Dendritic cell treated with granulocyte-macrophage colony-stimulating factor and Interleukin-4, amounts not matched to agents 40 ng/mL and 50 ng/mL, for 4 days (primary cell): ENCODE data around the gene WDR93.
"Not testable (repeated sequence)": the region's sequence is repeated elsewhere in the genome, so short reads cannot be mapped to it uniquely, and the experiment has no call there.

Experiments used
- H3K27ac Mint-ChIP-seq: one replicate; pipeline ENCODE4 v1.8.0; 2022; ENCODE audit warnings: mild to moderate bottlenecking, mixed read lengths
- H3K27me3 Mint-ChIP-seq: one replicate; pipeline ENCODE4 v1.8.0; 2022; ENCODE audit warnings: mild to moderate bottlenecking, mixed read lengths
- H3K36me3 Mint-ChIP-seq: one replicate; pipeline ENCODE4 v1.8.0; 2022; ENCODE audit warnings: low read depth, mixed read lengths
- H3K4me1 Mint-ChIP-seq: one replicate; pipeline ENCODE4 v1.8.0; 2022; ENCODE audit warnings: low read depth, mixed read lengths
- H3K4me3 Mint-ChIP-seq: one replicate; pipeline ENCODE4 v1.8.0; 2022; ENCODE audit warnings: mild to moderate bottlenecking, moderate library complexity, mixed read lengths
- H3K9me3 Mint-ChIP-seq: one replicate; pipeline ENCODE4 v1.8.0; 2022; ENCODE audit warnings: mixed read lengths
- intact Hi-C: fragments of 100-400 bp; cut with micrococcal nuclease; formaldehyde crosslinking; loops from one replicate; pipeline ENCODE4 v1.15.0; 2022

Gene WDR93

DNA sequence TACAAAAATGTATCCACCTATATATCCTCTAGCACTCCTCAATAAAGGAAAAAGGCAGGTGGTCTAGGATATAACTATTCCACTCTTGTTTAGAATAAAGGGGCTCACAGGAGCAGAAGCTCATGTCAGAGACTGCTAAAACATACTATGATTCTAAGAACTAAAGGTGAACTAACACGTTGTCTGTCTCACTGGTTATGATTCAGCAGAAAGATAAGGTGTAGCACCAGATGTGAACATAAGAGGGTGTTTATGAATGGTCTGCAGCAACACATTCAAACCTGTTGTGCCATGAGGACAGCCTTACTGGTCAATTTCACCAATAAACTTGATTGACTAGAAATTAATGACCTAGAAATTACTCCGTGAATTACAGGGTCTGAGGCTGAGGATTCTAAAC, 4.6 kb upstream of the WDR93 start:
- H3K4me3 Mint-ChIP-seq: no peak overlapping the region
- H3K4me1 Mint-ChIP-seq: peaks cover 11% of the 10 kb centered on the region

DNA sequence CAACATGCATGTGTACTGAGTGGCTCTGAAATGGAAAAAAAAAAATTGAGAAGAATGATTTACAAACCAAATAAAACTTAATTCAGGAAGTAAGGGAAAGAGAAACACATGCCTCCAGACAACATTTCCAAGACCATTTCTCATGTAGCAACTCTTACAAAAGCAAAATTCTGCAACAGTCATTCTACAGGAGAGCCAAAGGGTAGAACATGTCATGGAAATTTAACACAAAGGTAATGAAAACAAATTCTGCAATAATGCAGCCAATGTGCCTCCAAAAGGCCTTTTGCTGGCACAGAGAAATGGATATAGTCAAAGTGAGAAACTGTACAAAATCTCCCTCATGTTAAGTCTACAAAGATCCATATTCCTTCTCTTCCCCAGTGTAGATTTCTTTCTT, 4.1 kb upstream of the WDR93 start:
- intact Hi-C loops: no loop called here
- H3K36me3 Mint-ChIP-seq: peaks cover 17% of the 10 kb centered on the region

More for the DNA sequence above, 4.6 kb upstream of the WDR93 start:
- Mint-ChIP-seq H3K9me3 (no peaks in the 10 kb centered on the region), H3K36me3 (peaks cover 17% of the 10 kb centered on the region), H3K27me3 (no peaks in the 10 kb centered on the region), H3K27ac (no peak overlapping the region)
- intact Hi-C loops: no loop called here

GRCh38 chr15:89689930-89690275, 708 bp upstream of the WDR93 start:
- H3K27ac Mint-ChIP-seq: peak overlapping the region; percentile 77
- peaks cover 14% of the 10 kb centered on the region for H3K4me1 Mint-ChIP-seq
- peak overlapping the region; percentile 86 for H3K4me3 Mint-ChIP-seq
- intact Hi-C loops, H3K27me3 Mint-ChIP-seq, H3K9me3 Mint-ChIP-seq: not testable (repeated sequence)
- H3K36me3 Mint-ChIP-seq: peaks cover 17% of the 10 kb centered on the region

More for the DNA sequence above, 4.1 kb upstream of the WDR93 start:
- no peak overlapping the region for H3K4me3 Mint-ChIP-seq
- H3K27ac Mint-ChIP-seq: no peak overlapping the region
- H3K9me3 Mint-ChIP-seq: no peaks in the 10 kb centered on the region
- H3K4me1 Mint-ChIP-seq: peaks cover 14% of the 10 kb centered on the region
- H3K27me3 Mint-ChIP-seq: no peaks in the 10 kb centered on the region

GRCh38 chr15:89693091-89693490, 2.5 kb downstream of the WDR93 start:
- H3K4me1 Mint-ChIP-seq: peaks cover 14% of the 10 kb centered on the region
- peaks cover 6% of the 10 kb centered on the region for H3K27me3 Mint-ChIP-seq
- H3K36me3 Mint-ChIP-seq: peaks cover 10% of the 10 kb centered on the region
- no peak overlapping the region for H3K27ac Mint-ChIP-seq
- no peak overlapping the region for H3K4me3 Mint-ChIP-seq
- intact Hi-C loops: no loop called here
- H3K9me3 Mint-ChIP-seq: no peaks in the 10 kb centered on the region

DNA sequence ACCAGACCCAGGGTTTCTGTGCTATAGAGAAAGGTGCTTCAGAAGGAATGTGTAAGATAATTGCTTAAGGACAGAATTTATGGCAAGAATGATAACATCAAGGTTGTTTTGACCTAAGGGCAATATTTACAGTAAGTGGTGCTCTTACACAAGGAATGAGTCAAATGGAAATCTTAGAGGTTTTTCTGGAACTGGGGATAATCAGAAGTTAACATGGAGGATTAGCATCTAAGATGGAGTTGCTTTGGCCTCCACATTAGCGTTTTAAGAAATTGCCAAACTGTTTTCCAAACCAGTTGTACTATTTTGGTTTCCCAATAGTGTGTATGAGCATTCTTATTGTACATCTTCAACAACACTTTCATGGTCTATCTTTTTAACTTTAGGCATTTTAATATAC, 3.1 kb downstream of the WDR93 start:
- Mint-ChIP-seq H3K36me3 (peaks cover 10% of the 10 kb centered on the region), H3K9me3 (no peaks in the 10 kb centered on the region), H3K4me3 (no peak overlapping the region), H3K4me1 (peaks cover 14% of the 10 kb centered on the region), H3K27me3 (peaks cover 6% of the 10 kb centered on the region), H3K27ac (no peak overlapping the region)
- intact Hi-C loops: no loop called here

DNA sequence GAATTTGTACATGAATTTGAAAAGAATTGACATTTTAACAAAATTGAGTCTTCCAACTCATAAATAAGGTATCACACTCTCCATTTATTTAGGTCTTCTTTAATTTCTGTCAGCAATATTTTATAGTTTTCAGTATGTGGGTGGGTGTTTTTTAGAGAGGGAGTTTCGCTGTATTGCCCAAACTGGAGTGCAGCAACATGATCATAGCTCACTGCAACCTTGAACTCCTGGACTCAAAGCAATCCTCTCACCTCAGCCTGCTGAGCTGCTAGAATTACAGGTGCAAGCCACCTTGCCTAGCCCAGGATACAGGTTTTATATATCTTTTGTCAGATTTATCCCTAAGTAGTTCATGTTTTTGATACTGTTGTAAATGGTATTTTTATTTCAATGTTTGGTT, 4.6 kb downstream of the WDR93 start:
- Mint-ChIP-seq H3K4me3 (no peak overlapping the region), H3K27me3 (peaks cover 6% of the 10 kb centered on the region), H3K9me3 (no peaks in the 10 kb centered on the region), H3K36me3 (peaks cover 7% of the 10 kb centered on the region), H3K27ac (no peak overlapping the region), H3K4me1 (peaks cover 11% of the 10 kb centered on the region)
- intact Hi-C loops: no loop called here

DNA sequence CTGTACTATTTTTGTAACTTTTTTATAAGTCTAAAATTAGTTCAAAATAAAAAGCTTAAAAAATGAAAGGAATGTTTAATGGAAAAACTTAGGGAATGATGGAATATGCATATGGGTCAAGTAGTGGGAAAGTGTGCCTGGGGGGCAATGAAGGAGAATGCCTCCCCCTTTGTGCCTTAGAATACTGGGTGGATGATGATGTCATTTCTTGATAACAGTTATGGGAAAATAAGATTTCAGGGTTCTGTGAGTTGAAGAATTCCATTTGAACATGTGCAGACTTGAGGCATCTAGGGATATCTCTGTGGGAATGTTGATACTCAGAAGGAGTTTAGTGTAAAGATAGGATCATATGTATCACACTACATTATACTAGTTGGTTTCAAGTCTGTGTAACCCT, 13.8 kb downstream of the WDR93 start:
- Mint-ChIP-seq H3K9me3 (no peaks in the 10 kb centered on the region), H3K27ac (no peak overlapping the region), H3K36me3 (no peaks in the 10 kb centered on the region), H3K27me3 (peaks cover 7% of the 10 kb centered on the region), H3K4me3 (no peak overlapping the region), H3K4me1 (no peaks in the 10 kb centered on the region)
- intact Hi-C loops: no loop called here

DNA sequence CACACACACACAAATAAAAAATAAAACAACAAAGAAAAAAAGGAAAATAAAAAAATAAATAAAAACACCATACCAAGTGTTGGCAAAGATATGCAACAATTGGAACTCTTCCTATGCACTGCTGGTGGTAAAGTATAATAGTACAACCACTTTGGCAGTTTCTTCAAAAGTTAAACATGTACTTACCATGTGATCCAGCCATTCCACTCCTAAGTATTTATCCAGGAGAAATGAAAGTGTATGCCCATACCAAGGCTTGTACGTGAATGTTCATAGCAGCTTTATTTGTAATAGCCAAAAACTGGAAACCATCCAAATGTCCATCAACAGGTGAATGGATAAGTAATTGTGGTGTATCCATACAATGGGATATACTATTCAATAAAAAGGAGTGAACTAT, 17.0 kb downstream of the WDR93 start:
- Mint-ChIP-seq H3K4me1 (no peaks in the 10 kb centered on the region), H3K27ac (no peak overlapping the region), H3K4me3 (no peak overlapping the region), H3K27me3 (peaks cover 5% of the 10 kb centered on the region), H3K36me3 (no peaks in the 10 kb centered on the region), H3K9me3 (no peaks in the 10 kb centered on the region)
- intact Hi-C loops: no loop called here

DNA sequence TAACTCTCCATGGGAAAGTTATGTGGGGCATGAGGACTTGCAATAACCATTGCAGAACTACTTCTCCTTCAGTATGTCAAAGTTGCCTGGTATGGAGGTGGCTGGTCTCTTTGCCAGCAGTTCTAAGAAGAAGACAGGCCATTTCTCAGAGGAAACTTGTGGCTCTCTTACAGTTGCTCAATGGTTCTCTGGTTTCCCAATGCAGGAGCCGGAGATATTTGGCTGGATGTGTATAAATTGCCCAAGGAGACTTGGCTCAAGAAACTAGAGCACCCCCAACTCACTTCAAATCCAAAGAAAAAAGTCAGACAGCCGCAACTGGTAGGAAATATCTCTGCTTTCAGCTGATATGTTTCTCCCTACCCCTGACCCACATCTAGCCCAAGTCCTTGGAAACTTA, 24.2 kb downstream of the WDR93 start:
- no peaks in the 10 kb centered on the region for H3K36me3 Mint-ChIP-seq
- H3K27me3 Mint-ChIP-seq: peaks cover 2% of the 10 kb centered on the region
- no peak overlapping the region for H3K27ac Mint-ChIP-seq
- H3K4me3 Mint-ChIP-seq: no peak overlapping the region
- no peaks in the 10 kb centered on the region for H3K4me1 Mint-ChIP-seq
- intact Hi-C loops: no loop called here
- no peaks in the 10 kb centered on the region for H3K9me3 Mint-ChIP-seq

GRCh38 chr15:89723031-89723430, 32.4 kb downstream of the WDR93 start:
- Mint-ChIP-seq H3K27ac (no peak overlapping the region), H3K4me3 (no peak overlapping the region), H3K9me3 (no peaks in the 10 kb centered on the region), H3K4me1 (no peaks in the 10 kb centered on the region), H3K27me3 (peaks cover 8% of the 10 kb centered on the region), H3K36me3 (no peaks in the 10 kb centered on the region)
- intact Hi-C loops: no loop called here

DNA sequence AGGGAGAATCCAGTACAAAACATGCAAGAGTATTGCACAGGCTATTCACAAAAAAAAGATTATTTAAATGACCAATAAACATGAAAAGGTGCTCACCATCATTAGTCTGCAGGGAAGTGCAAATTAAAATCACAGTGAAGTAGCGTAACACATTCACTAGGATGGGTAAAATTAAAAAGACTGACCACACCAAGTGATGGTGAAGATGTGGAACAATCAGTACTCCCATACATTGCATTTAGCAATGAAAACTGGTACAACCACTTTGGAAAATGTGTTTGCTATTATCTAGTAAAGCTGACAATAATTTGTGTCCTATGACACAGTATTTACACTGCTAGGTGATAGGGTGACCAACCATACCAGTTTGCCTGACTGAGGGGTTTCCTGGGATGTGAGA, 34.0 kb downstream of the WDR93 start:
- no peaks in the 10 kb centered on the region for H3K36me3 Mint-ChIP-seq
- H3K4me1 Mint-ChIP-seq: no peaks in the 10 kb centered on the region
- intact Hi-C loops: no loop called here
- H3K4me3 Mint-ChIP-seq: no peak overlapping the region
- H3K27me3 Mint-ChIP-seq: peaks cover 10% of the 10 kb centered on the region
- no peaks in the 10 kb centered on the region for H3K9me3 Mint-ChIP-seq
- H3K27ac Mint-ChIP-seq: no peak overlapping the region

- H3K27me3 Mint-ChIP-seq: peaks cover 11% of the 10 kb centered on the region
- intact Hi-C loops: no loop called here
- no peaks in the 10 kb centered on the region for H3K4me1 Mint-ChIP-seq
- no peak overlapping the region for H3K4me3 Mint-ChIP-seq
- H3K27ac Mint-ChIP-seq: no peak overlapping the region
- no peaks in the 10 kb centered on the region for H3K36me3 Mint-ChIP-seq
- no peaks in the 10 kb centered on the region for H3K9me3 Mint-ChIP-seq
Measured at GRCh38 chr15:89725064-89725463, 34.5 kb downstream of the WDR93 start.

DNA sequence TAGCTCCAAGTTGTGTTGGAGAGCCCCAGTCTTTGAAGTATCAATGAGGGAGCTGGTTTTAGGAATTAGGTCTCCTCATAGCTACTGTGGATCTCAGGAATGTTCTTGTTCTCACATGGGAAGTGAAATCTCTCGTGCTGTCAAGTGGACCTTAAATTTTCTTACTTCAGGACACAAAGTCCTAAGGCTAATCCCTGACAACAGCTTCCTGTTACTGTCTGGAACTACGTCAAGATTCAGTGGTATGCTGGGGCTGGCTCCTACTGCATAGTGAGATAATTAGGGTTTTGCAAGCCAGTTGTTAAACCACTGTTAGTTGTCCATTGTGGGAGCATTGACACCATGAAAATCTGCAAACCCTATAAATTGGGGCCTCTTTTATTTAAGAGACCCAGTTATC, 37.6 kb downstream of the WDR93 start:
- Mint-ChIP-seq H3K4me3 (no peak overlapping the region), H3K36me3 (no peaks in the 10 kb centered on the region), H3K4me1 (no peaks in the 10 kb centered on the region), H3K27me3 (peaks cover 11% of the 10 kb centered on the region), H3K9me3 (no peaks in the 10 kb centered on the region), H3K27ac (no peak overlapping the region)
- intact Hi-C loops: no loop called here

DNA sequence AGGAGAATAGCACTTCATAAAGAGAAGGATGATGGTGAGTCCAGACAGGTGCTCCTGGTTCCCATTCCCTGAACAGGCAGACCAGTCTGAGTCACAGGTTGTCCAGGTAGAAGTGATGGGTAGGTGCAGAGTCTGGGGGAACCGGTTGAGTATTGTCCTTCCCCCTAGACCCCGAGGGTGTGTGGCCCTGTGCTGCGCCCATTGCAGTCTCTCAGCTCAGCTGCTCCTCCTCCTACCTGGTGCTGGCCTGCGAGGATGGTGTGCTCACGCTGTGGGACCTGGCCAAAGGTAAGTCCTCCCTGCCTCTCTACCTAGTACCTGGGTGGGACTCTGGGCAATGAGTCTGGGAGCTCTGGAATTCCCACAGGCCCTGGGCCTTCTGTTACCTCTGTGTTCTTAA, 40.7 kb downstream of the WDR93 start:
- H3K27ac Mint-ChIP-seq: no peak overlapping the region
- intact Hi-C loops: no loop called here

GRCh38 chr15:89732451-89733172, 42.0 kb downstream of the WDR93 start:
- Mint-ChIP-seq H3K27ac (no peak overlapping the region), H3K9me3 (no peaks in the 10 kb centered on the region)
- intact Hi-C loops: no loop called here

More for the DNA sequence above, 40.7 kb downstream of the WDR93 start:
- H3K36me3 Mint-ChIP-seq: no peaks in the 10 kb centered on the region
- no peaks in the 10 kb centered on the region for H3K4me1 Mint-ChIP-seq
- H3K27me3 Mint-ChIP-seq: peaks cover 22% of the 10 kb centered on the region
- no peaks in the 10 kb centered on the region for H3K9me3 Mint-ChIP-seq
- H3K4me3 Mint-ChIP-seq: no peak overlapping the region

More at GRCh38 chr15:89732451-89733172, 42.0 kb downstream of the WDR93 start:
- peaks cover 25% of the 10 kb centered on the region for H3K27me3 Mint-ChIP-seq
- H3K36me3 Mint-ChIP-seq: no peaks in the 10 kb centered on the region
- H3K4me3 Mint-ChIP-seq: no peak overlapping the region
- H3K4me1 Mint-ChIP-seq: no peaks in the 10 kb centered on the region
